Fibroblast of gingiva (primary cell): ENCODE measurements around the gene PEX11G.
"Not testable (repeated sequence)": the region's sequence is repeated elsewhere in the genome, so short reads cannot be mapped to it uniquely, and the experiment has no call there.

Experiments
- DNase-seq: peaks from one replicate; pipeline ENCODE4 v3.0.0-alpha.2; 2011; ENCODE audit warnings: low read depth

PEX11G gene

DNA sequence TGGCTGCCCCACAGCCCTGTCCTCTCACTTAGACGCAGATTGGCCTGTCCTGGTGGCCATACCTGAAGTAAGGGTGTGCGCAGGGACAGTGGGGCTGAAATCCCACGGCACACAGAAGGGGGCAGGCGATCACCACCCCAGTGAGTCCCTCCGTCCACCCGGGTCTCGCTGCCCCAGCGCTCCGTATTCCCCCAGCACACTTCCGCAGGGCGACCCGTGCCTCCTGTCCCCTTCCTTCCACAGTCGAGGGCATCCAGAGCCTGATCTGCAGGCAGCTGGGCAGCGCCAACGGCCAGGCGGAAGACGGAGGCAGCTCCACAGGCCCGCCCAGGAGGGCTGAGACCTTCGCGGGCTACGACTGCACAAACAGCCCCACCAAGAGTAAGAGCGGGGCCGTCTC, 25.3 kb downstream of the PEX11G start:
- DNase-seq = no peak

DNA sequence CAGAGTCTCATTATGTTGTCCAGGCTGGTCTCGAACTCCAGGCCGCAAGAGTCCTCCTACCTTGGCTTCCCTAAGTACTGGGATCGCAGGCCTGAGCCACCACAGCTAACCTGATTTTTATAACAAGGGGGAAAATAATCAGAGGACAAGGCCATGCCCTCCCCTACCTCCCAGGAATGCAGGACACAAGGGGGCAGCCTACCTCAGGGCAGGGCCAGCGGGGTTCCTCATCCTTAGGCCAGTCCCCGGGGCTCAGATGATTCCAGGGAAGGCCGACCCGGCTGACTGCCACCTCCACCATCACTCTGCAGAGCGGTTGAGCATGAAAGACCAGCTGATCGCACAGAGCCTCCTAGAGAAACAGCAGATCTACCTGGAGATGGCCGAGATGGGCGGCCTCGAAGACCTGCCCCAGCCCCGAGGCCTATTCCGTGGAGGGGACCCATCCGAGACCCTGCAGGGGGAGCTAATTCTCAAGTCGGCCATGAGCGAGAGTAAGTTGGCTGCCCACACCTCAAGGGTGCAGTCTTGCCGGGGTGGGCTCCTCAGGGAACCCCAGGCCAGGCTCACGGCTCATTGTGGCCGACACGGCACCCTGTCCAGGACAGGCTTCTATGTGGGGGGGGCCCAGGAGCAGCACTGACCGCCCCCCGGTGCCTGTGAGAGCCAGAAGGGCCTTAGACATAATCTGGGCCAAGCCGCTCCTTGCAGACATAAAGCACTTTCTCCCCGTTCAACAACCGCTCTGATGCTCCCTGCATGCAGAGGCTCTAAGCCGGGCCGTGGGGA, 26.8 kb downstream of the PEX11G start:
- no peak for DNase-seq

DNA sequence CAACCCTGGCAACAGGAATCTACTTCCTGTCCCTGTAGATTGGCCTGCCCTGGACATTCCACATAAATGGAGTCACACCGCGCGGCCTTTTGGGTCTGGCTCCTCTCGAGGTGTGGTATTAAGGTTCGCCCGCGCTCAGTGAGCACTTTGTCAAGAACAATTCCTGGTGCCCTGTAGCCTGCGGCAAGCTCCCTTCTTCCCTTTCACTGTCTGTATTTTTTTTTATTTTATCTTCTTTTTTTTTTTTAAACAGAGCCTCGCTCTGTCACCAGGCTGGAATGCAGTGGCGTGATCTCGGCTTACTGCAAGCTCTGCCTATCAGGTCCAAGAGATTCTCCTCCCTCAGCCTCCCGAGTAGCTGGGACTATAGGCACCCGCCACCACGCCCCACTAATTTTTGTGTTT, 28.3 kb downstream of the PEX11G start:
- no peak for DNase-seq

DNA sequence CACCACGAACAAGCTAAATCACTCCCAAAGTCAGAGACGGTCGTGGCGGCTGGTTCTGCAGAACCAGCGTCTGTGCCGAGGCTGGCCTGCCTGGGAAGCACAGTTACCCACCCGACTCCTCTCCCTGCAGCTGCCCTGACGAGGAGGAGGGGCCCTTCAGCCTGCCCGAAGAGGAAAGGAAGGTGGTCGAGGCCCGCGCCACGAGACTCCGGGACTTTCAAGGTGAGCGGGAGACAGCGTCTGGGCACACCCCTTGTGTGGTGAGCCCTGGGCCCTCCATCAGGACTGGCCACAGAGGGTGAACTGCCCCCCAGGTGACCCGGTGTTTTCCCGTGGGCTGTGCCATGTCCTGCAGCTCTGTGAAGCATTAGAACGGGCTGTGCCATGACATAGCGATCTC, 29.1 kb downstream of the PEX11G start:
- no peak for DNase-seq

DNA sequence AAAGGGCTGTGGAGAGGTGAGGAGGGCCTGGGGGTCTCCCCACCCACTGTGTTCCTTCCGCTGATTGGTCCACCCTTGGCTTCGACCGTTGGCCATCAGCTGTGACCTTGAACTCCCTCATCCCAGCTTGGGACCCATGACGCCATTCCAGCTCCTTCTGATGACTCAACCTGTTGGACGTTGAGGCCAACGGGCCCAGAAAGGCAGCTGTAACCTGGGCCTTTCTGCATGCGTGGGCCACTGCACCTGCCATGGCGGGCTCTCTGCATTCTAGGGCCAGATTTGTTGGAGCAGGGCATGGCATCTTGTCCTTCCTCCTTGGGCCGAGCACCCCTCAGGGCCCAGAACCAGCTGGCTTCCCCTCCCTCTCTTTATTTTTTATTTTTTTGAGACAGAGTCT, 30.2 kb downstream of the PEX11G start:
- DNase-seq = no peak

DNA sequence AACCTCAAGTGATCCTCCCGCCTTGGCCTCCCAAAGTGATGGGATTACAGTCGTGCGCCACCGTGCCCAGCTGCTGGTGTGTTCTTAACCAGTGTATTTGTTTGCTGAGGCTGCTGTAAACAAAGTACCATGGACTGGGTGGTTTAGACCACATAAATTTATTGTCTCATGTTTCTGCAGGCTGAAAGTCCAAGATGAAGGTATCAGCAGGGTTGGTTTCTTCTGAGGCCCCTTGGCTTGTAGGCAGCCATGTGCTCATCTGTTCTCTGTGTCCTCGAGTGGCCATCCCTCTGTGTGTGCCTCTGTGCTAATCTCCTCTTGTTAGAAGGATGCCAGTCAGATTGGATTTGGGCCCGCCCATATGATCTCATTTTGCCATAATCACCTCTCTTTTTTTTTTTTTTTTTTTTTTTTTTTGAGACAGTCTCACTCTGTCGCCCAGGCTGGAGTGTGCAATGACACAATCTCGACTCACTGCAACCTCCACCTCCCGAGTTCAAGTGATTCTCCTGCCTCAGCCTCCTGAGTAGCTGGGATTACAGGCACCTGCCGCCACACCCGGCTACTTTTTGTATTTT, 31.8 kb downstream of the PEX11G start:
- no peak for DNase-seq

DNA sequence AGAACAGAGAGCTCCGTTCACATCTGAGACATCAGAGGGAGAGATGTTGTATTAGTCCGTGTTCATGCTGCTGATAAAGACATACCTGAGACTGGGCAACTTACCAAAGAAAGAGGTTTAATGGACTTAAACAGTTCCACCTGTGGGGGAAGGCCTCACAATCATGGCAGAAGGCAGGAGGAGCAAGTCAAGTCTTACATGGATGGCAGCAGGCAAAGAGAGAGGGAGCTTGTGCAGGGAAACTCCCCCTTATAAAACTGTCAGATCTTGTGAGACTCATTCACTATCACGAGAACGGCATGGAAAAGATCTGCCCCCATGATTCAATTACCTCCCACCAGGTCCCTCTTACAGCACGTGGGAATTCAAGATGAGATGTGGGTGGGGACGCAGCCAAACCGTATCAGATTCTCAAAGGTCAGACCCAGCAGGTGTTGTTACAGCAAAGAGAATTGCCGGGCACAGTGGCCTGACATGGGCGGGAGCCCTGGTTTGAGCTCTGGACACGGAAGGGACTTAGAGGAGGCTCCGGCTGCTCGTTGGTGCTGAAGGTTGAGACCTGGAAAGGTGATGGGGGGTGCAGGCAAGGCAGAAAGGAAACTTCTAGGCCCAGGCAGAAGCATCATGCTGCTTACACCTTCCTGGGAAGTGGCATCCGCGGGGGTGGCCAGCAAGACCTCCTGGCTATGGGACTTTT, 33.1 kb downstream of the PEX11G start:
- DNase-seq = no peak

DNA sequence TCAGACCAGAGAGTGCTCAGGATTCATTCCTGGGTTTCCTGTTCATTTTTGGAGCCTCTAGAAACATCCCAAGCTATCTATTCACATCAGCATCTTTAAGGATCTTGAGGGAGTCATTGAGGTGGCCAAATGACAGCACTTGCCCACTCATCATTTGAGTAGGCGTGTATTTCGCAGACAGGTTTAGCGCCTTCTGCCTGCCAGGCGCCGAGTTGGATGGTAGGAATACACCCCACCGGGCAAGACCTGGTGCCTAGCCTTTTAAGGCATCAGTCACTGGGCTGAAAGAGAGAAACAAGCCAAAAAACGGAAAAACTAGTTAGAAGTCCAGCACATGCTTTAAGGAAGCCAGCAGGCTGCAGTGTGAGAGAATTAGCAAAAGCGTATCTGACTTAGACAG, 33.8 kb downstream of the PEX11G start:
- DNase-seq = no peak

DNA sequence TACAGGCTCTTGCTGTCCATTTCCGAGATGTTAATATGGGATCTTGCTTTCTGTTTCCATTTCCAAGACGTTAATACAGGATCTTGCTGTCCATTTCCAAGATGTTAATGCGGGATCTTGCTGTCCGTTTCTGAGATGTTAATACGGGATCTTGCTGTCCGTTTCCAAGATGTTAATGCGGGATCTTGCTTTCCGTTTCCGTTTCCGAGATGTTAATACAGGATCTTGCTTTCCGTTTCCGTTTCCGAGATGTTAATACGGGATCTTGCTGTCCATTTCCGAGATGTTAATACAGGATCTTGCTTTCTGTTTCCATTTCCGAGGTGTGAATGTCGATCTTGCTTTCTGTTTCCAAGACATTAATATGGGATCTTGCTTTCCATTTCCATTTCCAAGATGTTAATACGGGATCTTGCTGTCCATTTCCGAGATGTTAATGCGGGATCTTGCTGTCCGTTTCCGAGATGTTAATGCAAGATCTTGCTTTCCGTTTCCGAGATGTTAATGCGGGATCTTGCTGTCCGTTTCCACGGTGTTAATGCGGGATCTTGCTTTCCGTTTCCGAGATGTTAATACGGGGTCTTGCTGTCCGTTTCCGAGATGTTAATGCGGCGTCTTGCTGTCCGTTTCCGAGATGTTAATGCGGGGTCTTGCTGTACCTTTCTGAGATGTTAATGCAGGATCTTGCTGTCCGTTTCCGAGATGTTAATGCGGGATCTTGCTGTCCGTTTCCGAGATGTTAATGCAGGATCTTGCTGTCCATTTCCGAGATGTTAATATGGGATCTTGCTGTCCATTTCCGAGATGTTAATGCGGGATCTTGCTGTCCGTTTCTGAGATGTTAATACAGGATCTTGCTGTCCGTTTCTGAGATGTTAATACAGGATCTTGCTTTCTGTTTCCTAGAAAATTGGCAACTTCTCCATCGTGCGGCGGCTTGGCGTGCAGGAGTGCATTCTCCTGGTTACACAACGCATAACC, 38.3 kb downstream of the PEX11G start:
- DNase-seq = peak; percentile 50

DNA sequence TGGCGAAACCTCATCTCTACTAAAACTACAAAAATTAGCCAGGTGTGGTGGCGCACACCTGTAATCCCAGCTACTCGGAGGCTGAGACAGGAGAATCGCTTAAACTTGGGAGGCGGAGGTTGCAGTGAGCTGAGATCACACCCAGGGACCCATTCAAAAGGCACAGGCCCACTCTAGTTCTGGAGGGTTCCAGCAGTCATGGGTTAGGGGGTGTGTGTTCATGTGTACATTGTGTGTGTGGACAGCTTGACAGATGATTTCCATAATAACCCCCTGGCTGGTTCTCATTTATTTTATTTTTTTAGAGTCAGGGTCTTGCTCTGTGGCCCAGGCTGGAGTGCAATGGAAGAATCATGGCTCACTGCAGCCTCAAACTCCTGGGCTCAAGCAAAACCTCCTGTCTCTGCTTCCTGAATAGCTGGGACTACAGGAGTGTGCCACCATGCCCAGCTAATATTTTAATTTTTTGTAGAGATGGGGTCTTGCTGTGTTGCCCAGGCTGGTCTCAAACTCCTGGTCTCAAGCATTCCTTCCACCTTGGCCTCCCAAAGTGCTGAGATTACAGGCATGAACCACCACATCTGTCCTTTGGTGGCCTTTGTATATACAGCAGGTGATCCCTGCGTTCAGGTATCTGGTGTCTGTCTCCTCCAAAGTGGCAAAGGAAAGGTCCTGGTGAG, 39.3 kb downstream of the PEX11G start:
- not testable (repeated sequence) for DNase-seq

DNA sequence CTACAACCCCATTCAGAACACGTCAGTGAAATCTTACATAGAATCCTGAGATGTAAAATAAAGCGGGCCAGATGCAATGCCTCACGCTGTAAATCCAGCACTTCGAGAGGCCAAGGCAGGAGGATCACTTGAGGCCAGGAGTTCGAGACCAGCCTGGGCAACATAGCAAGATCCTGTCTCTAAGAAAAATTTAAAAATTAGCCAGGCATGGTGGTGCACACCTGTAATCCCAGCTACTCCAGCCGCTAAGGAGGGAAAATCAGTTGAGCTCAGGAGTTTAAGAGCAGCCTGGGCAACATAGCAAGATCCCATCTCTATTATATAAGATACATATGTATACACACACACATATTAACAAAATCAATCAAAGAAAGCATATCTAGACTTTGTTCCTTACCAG, 41.2 kb downstream of the PEX11G start:
- no peak for DNase-seq

DNA sequence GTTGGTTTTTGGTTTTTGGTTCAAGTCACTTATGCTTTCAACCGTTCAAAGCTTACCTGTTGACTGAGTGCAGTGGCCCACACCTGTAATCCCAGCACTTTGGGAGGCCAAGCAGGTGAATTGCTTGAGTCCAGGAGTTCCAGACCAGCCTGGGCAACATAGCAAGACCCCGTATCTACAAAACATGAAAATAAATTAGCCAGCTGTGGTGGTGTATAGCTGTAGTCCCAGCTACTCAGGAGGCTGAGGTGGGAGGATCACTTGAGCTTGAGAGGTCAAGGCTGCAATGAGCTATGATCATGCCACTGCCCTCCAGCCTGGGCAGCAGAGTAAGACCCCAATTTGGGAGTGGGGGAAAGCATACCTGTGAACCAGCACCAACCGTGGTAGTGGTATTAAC, 43.7 kb downstream of the PEX11G start:
- DNase-seq = no peak

DNA sequence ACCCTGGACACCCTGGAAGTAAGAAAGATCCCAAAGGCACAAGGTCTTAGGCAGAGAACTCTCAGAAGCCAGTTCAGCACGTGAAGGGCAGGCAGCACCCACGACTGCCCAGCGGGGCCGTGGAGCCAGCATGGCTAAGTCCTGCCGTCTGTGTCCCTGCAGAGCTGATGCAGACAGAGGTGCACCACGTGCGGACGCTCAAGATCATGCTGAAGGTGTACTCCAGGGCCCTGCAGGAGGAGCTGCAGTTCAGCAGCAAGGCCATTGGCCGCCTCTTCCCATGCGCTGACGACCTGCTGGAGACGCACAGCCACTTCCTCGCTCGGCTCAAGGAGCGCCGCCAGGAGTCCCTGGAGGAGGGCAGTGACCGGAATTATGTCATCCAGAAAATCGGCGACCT, 44.8 kb downstream of the PEX11G start:
- DNase-seq = no peak

DNA sequence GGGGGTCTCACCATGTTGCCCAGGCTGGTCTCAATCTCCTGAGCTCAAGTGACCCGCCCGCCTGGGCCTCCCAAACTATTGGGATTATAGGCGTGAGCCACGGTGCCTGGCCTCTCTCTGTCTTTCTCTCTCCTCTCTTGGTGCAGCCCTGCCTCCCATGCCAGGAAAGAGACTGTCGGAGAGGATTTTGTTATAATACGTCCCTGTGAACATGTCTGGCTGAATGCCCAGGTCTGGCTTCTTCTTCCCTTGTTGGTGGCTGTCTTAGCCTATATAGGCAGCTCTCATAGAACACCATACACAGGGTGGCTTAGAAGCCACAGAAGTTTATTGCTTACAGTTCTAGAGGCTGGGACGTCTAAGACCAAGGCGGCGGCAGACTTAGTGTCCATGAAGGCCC, 46.4 kb downstream of the PEX11G start:
- peak; percentile 33 for DNase-seq

DNA sequence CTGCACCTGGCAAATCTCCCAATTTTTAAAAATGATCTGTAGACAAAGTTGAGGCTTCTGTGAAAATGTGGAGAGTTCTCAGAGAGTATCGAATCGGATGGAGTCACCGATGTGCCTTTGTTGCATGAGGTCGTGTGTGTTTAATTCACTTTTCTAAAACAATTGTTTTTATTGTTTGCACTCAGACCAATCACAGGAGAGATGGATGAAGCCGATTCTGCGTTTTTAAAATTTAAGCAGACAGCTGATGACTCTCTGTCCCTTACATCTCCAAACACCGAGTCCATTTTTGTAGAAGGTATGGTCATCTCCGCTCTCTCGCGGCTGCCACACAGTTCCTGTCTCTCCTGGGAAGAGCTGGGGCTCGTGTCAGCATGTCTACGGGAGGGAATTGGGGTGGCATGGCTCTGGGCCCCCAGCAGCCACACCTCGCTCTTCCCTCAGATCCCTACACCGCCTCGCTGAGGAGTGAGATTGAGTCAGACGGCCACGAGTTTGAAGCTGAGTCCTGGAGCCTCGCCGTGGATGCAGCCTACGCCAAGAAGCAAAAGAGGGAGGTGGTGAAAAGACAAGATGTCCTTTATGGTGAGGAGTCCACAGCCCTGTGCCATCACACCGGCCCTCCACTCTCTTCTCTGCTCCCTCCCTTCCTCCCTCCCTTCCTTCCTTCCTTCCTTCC, 47.2 kb downstream of the PEX11G start:
- no peak for DNase-seq

DNA sequence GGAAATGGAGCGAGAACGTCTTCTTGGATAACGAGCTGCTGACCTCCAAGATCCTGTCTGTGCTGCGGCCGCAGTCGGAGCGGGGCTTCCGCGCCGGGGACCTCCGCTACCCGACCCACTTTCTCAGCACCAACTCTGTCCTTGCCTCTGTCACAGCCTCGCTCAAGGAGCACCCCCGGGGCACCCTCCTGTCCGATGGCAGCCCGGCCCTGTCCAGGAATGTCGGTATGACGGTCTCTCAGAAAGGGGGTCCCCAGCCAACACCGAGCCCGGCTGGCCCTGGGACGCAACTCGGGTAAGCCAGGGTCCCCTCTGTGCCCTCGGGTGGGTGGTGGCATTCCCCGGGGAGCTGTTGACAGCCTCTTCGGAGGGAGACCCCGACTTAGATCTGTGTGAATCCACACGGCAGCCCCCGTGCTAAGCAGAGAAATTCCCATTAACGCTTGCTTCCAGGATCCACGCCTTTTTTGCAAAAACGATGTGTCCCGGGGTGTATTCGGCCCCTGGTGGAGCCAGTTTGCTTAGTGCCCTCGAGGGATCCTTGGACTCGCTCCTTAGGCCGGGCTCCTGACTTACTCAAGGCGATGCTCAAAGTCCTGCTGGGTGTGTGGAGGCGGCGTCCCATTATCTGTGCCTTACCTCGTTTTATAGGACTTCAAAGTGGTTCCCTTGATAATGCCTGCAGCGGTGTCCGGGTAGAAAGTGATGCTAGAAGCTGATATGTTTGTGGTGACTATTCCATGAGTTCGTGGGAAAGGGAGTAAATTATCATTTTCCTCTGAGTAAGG, 48.5 kb downstream of the PEX11G start:
- no peak for DNase-seq

DNA sequence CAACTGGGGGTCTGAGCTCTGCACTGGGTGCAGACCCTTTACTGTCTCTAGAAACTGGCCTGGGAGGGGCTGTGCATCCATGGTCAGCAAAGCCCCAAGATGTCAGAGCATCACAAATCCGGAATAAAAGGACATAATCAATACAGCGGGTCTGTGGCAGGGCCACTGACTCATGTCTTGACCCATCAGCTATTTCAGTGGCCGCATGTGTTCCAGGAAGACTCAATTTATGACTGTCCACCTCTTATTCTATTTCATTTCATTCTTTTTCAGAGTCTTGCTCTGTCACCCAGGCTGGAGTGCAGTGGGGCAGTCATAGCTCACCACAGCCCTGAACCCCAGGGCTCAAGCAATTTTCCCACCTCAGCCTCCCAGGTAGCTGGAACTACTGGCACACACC, 53.2 kb downstream of the PEX11G start:
- no peak for DNase-seq

DNA sequence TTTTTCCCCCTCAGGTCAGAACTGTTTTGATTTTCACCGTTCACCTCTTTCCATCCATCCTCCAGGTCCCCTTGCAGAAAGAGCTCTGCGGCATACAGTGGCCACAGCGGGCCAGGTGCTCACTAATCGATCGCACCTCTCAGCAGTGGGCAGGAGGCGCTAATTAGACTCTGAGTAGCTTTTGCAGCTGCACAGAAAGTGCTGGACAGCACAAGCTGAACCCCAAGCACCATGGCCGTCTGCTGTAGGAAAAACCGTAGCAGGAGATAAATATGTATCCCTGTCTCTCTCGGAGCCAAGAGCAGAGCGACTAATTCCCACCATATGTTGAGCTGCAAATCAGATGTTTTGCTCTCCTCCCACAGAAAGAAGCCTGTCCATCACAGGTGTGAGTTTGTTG, 54.4 kb downstream of the PEX11G start:
- DNase-seq = no peak

DNA sequence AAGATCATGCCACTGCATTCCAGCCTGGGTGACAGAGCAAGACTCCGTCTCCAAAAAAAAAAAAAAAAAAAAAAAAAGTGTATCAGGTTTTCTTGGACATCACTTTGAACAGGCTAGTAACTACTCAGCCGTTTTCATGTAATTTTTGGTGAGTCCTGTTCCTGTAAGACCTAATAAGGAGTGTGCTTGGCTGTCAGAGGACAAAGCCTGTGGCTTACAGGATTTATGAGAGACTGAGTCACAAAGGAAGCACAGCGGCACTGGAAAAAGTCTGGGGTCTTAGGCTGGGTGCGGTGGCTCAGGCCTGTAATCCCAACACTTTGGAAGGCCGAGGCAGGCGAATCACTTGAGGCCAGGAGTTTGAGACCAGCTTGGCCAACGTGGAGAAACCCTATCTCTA, 55.4 kb downstream of the PEX11G start:
- not testable (repeated sequence) for DNase-seq

DNA sequence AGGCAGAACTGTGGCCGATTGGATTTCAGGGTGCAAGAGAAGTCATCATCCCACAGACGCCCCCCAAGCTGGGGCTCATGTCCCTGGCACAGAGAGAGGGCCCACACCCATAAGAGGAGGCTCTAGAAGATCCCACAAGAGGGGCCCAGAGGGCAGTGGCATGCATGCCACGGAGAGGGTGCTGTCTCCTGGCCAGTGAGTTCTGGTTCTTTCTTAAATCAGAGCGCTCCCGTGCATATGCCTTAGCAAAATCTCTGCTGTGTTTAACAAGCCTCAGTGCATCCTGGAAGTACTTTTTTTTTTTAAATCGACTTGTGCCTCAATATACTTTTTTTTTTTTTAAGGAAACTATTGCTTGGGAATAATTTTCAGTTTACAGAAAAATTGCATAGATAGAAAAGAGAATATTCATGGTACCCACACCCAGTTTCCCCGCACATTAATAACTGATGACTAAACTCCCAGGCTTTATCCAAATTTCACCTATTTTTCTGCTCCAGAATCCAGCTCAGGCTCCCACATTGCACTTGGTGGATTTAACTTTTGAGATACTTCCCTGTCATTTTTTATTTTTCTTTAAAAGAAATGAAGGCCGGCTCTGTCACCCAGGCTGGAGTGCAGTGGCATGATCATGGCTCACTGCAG, 59.1 kb downstream of the PEX11G start:
- DNase-seq = no peak
